Left lobe of liver (tissue), 2 donors: Measurements from ENCODE around the gene NOS3. TPM values are rescaled to one million over a fixed set of nuclear protein-coding genes. Genes with fewer than 3 reads are reported as not detected.
"Not testable (repeated sequence)": the region's sequence is repeated elsewhere in the genome, so short reads cannot be mapped to it uniquely, and the experiment has no call there.

Experiments used
- ATAC-seq: fragments of 200-7000 bp; cut with Tn5 transposase; one replicate; pipeline ENCODE4 v1.9.1; 2020; ENCODE audit warnings: mild to moderate bottlenecking, moderate library complexity
- DNase-seq: peaks from one replicate; pipeline ENCODE4 v3.0.0-alpha.2; 2020; ENCODE audit warnings: low spot score
- total RNA-seq: library from RNA; stranded (reverse); gene quantifications from one replicate; pipeline ENCODE4 v1.2.1, GENCODE V29; 2021
- donor health status: DM: no; HTN: no; CAD: no; lungs with moderate emphysema.
- donor health status: DM: no; HTN: yes; CAD: no.

NOS3 gene
- total RNA-seq, 1 donor from 2014 or later: 8.7 TPM

GRCh38 chr7:151032936-151033863 lies 42.4 kb downstream of the NOS3 start:
- no peak for ATAC-seq
- DNase-seq: no peak

GRCh38 chr7:151033864-151034249 lies 43.0 kb downstream of the NOS3 start:
- ATAC-seq (no peak), DNase-seq (no peak)

- no peak for DNase-seq
- ATAC-seq: no peak
Observed at GRCh38 chr7:151034312-151035025, 43.7 kb downstream of the NOS3 start.

- DNase-seq (no peak), ATAC-seq (no peak)
Observed at GRCh38 chr7:151035026-151035717, 44.4 kb downstream of the NOS3 start.

- DNase-seq: no peak
Observed at GRCh38 chr7:151035902-151036301, 45.1 kb downstream of the NOS3 start.

GRCh38 chr7:151038951-151039849 lies 48.4 kb downstream of the NOS3 start:
- DNase-seq (no peak), ATAC-seq (peak; percentile 56)

More at GRCh38 chr7:151035902-151036301, 45.1 kb downstream of the NOS3 start:
- no peak for ATAC-seq

- ATAC-seq (peak; percentile 19), DNase-seq (no peak)
Observed at GRCh38 chr7:151039850-151040548, 49.2 kb downstream of the NOS3 start.

- DNase-seq: no peak
Observed at GRCh38 chr7:151040616-151041375, 50.0 kb downstream of the NOS3 start.

GRCh38 chr7:151043449-151043848 lies 52.6 kb downstream of the NOS3 start:
- not testable (repeated sequence) for ATAC-seq, DNase-seq

More at GRCh38 chr7:151040616-151041375, 50.0 kb downstream of the NOS3 start:
- ATAC-seq: no peak

- ATAC-seq: no peak
- no peak for DNase-seq
Observed at GRCh38 chr7:151043959-151044358, 53.1 kb downstream of the NOS3 start.

GRCh38 chr7:151045262-151045661 lies 54.4 kb downstream of the NOS3 start:
- ATAC-seq (no peak), DNase-seq (no peak)

GRCh38 chr7:151045967-151046366 lies 55.1 kb downstream of the NOS3 start:
- DNase-seq (no peak), ATAC-seq (no peak)

- ATAC-seq (no peak), DNase-seq (no peak)
Observed at GRCh38 chr7:151046603-151047573, 56.1 kb downstream of the NOS3 start.

GRCh38 chr7:151047976-151048815 lies 57.4 kb downstream of the NOS3 start, which contains the start of gene ASIC3:
Gene ASIC3, plus strand, starts transcription at chr7:151048531. Its CDS starts 355 bp downstream, at chr7:151048886.
- ATAC-seq (no peak), DNase-seq (no peak)

- no peak for DNase-seq
- ATAC-seq: no peak
Observed at GRCh38 chr7:151048911-151049463, 58.2 kb downstream of the NOS3 start.

GRCh38 chr7:151051108-151051507 lies 60.3 kb downstream of the NOS3 start:
- no peak for DNase-seq
- ATAC-seq: peak; percentile 72
